ENCODE results near the gene SULT1E1. TPM values are rescaled to one million over a fixed set of nuclear protein-coding genes. Genes with fewer than 3 reads are reported as not detected.

The SULT1E1 gene
- total RNA-seq, 1 donor from 2014 or later = 121 TPM

GRCh38 chr4:69811166-69811565, 48.8 kb downstream of the SULT1E1 start:
- TF ChIP-seq CTCF (IDR thresholded peaks at IDR 0.05; ENCODE audit: unreplicated experiment) = no peak
- Mint-ChIP-seq H3K4me3 (no peak overlapping the region), H3K27ac (no peak overlapping the region), H3K27me3 (ENCODE audit: low read depth) (no peaks in the 10 kb centered on the region), H3K4me1 (no peaks in the 10 kb centered on the region), H3K9me3 (peaks cover 7% of the 10 kb centered on the region), H3K36me3 (no peaks in the 10 kb centered on the region)
- no peak for DNase-seq (ENCODE audit: low spot score in 2 of 2, unreplicated experiment in 2 of 2)

- no peak for DNase-seq (ENCODE audit: low spot score in 2 of 2, unreplicated experiment in 2 of 2)
- Mint-ChIP-seq H3K9me3 (peaks cover 4% of the 10 kb centered on the region), H3K27ac (no peak overlapping the region), H3K27me3 (ENCODE audit: low read depth) (peaks cover 3% of the 10 kb centered on the region), H3K4me1 (no peaks in the 10 kb centered on the region), H3K4me3 (no peak overlapping the region), H3K36me3 (no peaks in the 10 kb centered on the region)
- TF ChIP-seq CTCF (IDR thresholded peaks at IDR 0.05; ENCODE audit: unreplicated experiment) = no peak
Observed at GRCh38 chr4:69800599-69800998, 59.3 kb downstream of the SULT1E1 start.

- H3K4me3 Mint-ChIP-seq = no peak overlapping the region
- H3K27ac Mint-ChIP-seq = no peak overlapping the region
- no peaks in the 10 kb centered on the region for H3K4me1 Mint-ChIP-seq
- peaks cover 3% of the 10 kb centered on the region for H3K27me3 Mint-ChIP-seq (ENCODE audit: low read depth)
- no peak for TF ChIP-seq CTCF (IDR thresholded peaks at IDR 0.05; ENCODE audit: unreplicated experiment)
- no peak for DNase-seq (ENCODE audit: low spot score in 2 of 2, unreplicated experiment in 2 of 2)
- no peaks in the 10 kb centered on the region for H3K36me3 Mint-ChIP-seq
- H3K9me3 Mint-ChIP-seq = peaks cover 4% of the 10 kb centered on the region
Observed at GRCh38 chr4:69799337-69799736, 60.6 kb downstream of the SULT1E1 start.

GRCh38 chr4:69793732-69794131, 66.2 kb downstream of the SULT1E1 start:
- Mint-ChIP-seq H3K4me3 (no peak overlapping the region), H3K4me1 (no peaks in the 10 kb centered on the region), H3K27ac (no peak overlapping the region), H3K27me3 (ENCODE audit: low read depth) (peaks cover 3% of the 10 kb centered on the region), H3K36me3 (no peaks in the 10 kb centered on the region), H3K9me3 (peaks cover 4% of the 10 kb centered on the region)
- no peak for TF ChIP-seq CTCF (IDR thresholded peaks at IDR 0.05; ENCODE audit: unreplicated experiment)
- DNase-seq (ENCODE audit: low spot score in 2 of 2, unreplicated experiment in 2 of 2) = no peak

Other genes starting within 250 kb of the SULT1E1 start
- gene UGT2A2, start 220.5 kb downstream of the SULT1E1 start, total RNA-seq = not detected in 3 replicates
- not detected in 3 replicates for gene UGT2A1, start 206.9 kb downstream of the SULT1E1 start, total RNA-seq
- 0.34 to 0.51 TPM (median 0.38 TPM) in 3 replicates for gene SULT1B1, start 99.5 kb downstream of the SULT1E1 start, total RNA-seq
- not detected in 3 replicates for gene CSN1S1, start 70.9 kb upstream of the SULT1E1 start, total RNA-seq
- not detected in 3 replicates for gene CSN2, start 105.6 kb upstream of the SULT1E1 start, total RNA-seq
- not detected in 3 replicates for gene STATH, start 135.8 kb upstream of the SULT1E1 start, total RNA-seq
- not detected in 3 replicates for gene HTN3, start 168.3 kb upstream of the SULT1E1 start, total RNA-seq
- gene HTN1, start 190.3 kb upstream of the SULT1E1 start, total RNA-seq = not detected in 3 replicates

Data from mesothelial cell of epicardium (in vitro differentiated cells).